ENCODE measurements around the gene SCP2.

SCP2 gene

DNA sequence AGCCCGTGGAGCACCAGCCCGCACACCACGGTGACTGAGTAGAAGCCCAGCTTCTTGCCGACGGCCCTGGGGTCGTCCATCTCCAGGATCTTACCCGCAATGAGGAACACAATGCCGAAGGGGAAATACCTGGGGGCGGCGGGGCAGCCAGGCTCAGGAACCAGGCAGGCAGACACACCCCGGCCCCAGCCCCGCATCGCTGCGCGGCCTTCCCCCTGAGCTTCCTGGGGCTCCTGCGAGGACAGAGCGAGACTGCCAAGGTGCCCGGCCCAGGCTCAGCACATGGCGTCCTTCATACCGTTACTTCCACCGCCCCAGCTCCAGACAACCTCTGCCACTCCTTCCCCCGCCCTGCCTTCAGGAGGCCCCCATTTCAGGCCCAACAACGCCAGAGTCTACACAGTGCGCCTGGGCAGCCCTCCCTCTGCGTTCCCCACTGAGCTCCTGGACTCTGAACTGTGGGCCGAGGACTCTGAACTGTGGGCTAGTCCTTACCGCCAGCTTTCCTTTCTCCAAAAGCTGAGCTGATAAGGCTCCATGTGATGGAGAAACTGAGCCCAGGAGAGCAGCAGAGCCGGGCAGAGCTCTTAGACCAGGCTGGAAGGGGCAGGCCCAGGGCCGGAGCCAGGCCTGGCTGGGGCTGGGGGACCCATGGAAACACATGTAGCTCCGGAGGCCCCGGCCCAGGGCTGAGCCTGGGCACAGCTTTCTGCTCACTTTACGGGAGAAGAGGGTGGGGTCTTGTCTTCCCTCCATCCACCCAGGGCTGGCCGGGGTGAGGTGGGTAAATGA, 165.8 kb downstream of the SCP2 start:
- in situ Hi-C loops (cut with MboI; ENCODE audit: low sequenced_read_pairs) = no loop called here

DNA sequence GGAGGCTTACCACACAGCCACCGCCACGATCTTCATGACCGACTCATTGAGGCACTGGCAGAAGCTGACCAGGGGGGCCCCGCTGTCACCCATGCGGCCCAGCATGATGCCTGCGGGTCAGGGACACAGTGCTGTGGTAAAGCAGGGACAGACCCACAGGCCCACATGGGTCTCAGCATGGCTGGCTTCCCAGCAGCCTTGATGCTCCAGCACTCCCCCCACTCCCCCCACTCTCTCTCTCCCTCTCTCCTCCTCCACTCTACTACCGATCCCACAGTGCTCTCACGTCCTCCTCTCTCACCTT, 166.3 kb downstream of the SCP2 start:
- in situ Hi-C loops (cut with MboI; ENCODE audit: low sequenced_read_pairs) = no loop called here

DNA sequence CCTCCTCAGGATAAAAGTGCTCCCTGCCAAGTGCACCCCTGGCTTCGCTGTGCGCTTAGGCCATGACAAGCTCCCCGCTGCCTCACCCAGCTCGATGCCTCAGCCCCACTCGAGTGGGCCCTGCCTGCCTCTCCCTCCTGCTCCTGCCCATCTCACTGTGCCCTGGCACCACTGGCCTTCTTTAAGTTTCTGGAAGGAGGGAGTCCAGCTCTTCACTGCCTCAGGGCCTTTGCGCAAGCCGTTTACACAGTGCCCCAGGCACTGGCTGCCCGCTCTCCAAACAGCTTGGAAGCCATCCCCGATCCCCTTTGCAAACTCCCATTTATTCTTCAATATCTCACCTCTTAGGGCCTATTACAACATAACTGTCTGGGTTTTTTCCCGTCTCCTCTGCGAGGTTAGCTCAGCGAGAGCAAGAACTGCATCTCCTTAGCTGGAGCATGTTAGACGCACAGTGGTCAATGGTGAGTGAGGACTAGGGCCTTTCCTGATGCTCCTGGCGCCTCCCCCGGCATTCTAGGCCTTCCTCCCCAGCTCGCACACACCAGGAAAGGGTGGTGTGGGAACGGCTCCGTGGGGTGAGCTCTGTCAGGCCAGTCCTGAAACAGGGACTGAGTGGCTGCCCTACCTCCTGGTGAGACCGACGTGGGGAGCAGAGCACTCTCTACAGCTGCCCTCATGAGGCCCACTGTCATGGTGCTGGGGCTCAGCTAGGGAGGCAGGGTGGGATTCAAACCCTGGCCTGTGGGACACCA, 166.9 kb downstream of the SCP2 start:
- in situ Hi-C loops (cut with MboI; ENCODE audit: low sequenced_read_pairs) = no loop called here

DNA sequence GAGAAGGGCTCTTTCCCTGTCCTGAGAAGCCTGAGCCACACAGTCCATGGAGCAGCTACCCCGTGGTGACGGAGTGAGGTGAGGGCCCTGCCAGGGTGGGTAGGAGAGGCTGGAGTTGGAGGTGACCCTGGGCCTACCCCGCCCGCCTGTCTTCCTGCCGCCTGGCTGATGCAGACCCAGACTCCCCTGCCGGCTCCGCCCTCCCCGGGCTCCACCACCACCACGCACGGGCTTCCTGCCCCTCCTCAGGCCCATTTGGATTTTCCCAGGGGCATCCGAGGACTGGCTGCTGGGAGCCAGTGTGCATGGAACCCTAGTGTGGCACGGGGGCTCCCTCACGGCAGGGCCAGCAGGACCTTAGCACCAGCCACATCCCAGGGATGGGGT, 167.4 kb downstream of the SCP2 start:
- in situ Hi-C loops (cut with MboI; ENCODE audit: low sequenced_read_pairs) = no loop called here

All from HL-60/S4 (cell line).